Ramos (cell line): ENCODE results near the gene DNAI7.

Experiments
- in situ Hi-C: fragments of 300-500 bp; cut with MboI; formaldehyde crosslinking; loops from one replicate; pipeline ENCODE4 v1.14.3; 2022; ENCODE audit warnings: low sequenced_read_pairs; ENCODE audit not compliant: unreplicated experiment

The DNAI7 gene

DNA sequence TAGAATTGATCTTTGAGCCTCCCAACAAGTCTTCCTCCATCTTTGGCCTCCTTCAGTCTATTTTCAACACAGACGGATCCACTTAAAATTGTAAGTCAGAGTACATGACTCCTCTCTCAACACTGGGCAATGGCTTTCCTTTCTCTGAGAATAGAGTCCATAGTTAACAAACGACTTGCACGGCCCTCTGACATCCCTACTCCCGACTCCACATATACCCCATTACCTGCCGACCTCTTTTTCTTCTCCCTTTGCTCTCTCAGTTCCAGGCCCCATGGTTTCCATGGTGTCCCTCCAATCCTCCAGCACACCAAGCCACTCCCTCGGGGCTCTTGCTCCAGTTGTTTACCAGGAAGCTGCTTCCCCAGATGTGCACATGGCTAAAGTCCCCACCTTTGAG is 84.7 kb downstream of the DNAI7 start:
- in situ Hi-C loops = no loop called here

DNA sequence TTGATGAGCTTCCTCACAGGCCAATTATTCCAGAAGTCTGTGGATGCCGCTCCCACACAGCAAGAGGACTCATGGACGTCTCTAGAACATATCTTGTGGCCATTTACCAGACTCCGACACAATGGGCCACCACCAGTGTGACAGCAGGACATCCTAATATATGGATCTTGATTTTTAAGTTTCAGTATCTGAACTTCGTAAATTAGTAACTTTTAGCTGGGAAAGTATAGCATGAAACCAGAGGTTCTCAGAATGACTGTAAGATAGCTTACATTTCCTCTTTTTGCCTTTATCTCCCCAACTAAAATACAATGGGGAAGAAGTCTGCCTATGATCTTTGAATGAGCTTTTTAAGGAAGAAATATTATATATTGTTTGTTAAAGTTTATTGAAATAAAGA is 87.0 kb downstream of the DNAI7 start:
- in situ Hi-C loops = no loop called here

DNA sequence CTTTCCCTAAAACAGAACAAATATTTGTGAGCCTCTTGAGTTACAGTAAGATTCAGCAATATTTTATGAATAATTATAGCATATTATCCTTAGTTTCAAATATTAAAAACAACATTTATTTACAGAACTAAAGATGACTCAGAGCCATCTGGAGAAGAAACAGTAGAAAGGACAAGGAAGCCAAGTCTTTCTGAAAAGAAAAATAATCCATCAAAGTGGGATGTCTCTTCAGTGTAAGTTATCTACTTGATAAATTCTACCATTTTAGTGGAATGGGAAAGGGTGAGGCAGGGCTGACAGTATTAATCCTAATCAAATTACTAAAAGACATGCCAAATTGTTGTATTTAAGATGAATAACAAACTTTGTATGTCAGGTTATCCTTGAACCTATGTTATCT is 88.1 kb downstream of the DNAI7 start:
- in situ Hi-C loops = no loop called here

DNA sequence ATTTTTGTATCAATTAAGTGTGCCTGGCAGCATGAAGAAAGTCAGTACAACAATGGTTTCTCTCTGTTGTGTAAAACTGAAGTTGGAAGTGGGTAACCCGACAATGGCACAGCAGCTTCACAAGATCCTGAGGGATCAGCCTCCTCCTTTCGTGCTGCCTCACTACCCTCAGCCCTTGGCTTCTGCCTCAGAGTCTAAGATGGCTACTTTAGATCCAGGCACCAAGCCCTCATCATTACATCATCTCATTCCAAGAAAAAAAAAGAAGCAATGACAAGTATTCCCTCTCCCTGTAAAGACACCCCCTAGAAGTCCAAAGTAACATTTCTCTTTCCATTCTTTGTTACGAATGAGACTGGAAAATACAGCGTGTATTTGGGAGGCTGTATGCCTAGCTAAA is 92.6 kb downstream of the DNAI7 start:
- in situ Hi-C loops = no loop called here

DNA sequence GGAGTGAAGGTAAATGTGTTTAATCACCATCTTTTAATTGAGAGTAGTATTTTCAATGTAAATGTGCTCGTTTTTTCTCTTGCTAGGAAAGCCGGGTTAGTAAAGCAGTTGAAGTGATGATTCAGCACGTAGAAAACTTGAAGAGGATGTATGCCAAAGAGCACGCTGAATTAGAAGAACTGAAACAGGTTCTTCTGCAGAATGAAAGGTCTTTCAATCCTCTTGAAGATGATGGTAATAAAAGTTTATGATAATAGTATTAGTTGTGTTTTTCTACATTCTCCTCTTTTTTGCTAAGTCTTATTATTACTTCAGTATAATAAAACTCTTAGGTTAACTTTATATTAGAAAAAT is 93.9 kb downstream of the DNAI7 start:
- in situ Hi-C loops = no loop called here

DNA sequence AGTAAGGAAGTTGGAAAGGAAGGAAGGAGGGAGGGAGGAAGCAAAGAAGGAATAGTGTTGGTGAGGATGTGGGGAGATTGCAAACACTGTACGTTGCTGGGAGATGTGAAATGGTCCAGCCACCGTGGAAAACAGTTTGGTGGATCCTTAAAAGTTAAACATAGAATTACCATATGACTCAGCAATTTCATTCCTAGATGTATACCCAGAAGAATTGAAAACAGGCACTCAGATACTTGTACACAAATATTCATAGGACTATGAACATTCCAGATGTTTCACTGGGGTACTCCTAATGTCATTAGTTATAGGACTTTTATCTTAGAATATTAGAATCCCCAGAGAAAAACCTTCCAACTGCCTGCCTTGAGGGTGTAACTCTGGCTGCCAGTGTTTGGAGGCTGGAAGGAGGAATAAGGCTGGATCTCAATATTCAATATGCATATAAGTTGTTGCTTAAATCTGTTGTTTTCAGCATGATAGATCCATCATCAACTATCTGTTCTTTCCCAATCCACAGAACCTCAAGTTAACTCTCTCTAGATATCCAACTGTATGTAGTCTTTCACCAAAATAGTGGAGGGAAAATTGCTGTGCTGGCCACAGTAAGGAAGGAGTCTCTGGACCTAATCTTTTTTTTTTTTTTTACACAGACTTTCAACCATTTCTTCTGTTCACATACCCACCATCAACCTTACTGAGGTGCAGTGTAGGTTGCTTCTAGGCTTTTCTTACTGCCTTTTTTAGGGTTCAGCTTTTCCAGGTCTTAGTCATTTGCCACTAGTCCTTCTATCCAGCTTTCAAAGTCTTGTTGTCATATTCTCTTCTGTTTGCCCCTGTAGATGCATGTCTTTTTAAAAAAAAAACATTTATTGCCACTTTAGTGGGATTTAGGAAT is 94.5 kb downstream of the DNAI7 start:
- in situ Hi-C loops = no loop called here

DNA sequence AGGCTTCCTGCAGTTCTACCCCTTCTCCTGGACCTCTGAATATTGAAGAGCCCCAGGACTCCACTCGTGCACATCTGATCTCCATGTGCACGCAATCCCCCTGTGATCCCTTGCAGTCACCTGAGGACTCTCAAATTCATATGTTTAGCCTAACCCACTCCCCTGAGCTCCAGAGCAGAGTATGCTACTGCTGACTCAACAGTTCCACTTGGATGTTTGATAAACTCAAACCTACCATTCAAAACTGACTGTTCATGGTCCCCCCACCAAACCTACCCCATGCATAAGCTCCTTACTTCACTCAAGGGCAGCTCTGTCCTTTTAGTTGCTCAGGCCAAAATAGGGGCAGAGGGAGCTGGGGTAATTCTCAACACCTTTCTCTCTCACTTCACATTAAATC is 96.0 kb downstream of the DNAI7 start:
- in situ Hi-C loops = no loop called here

DNA sequence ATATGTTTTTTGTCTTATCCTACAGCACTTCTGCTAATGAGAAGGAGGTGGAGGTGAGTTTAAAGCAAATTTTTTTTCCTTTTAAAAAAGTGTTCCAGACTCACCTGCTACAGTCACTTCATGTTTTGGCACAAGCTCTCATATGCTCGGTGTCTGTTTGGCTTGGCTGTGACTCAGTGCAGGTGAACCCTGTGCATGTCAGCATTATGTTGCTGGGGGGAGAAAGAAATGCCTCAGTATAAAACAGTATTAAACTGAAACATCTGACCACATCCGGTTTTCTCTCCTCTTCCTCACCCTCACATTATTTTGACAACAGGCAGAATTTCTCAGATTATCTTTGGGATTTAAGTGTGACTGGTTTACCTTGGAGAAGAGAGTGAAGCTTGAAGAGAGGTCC is 105.2 kb downstream of the DNAI7 start:
- in situ Hi-C loops = no loop called here

DNA sequence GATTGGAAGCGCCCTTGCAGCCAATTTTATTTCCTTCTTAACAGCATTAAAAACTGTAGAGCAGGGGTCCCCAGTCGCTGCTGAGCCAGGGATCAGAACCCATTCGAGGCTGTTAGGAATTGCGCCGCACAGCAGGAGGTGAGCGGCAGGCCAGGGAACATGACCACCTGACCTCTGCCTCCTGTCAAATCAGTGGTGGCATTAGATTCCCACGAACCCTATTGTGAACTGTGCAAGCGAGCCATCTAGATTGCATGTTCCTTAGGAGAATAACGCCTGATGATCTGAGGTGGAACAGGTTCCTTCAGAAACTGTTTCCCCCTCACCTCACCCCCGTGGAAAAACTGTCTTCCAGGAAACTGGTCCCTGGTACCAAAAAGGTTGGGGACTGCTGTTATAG is 107.4 kb downstream of the DNAI7 start:
- in situ Hi-C loops = no loop called here

DNA sequence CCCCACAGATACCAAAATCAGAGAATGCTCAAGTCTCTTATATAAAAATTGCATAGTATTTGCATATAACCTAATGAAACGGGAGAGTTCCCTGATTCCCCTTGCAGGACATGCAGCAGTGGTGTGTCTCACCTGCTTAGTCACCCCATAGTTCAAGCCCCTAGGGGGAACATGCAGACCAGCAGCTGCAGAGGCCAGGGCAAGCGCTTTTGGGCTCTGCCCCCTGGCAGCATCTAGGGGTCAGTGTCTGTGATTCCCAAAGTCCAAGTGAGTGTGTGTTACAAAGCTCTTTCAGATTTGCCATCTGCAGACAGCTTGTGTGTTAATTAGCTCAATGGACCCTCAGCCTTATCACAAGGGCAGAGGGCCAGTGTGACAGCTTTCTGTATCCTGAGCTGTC is 110.1 kb downstream of the DNAI7 start:
- in situ Hi-C loops = no loop called here

DNA sequence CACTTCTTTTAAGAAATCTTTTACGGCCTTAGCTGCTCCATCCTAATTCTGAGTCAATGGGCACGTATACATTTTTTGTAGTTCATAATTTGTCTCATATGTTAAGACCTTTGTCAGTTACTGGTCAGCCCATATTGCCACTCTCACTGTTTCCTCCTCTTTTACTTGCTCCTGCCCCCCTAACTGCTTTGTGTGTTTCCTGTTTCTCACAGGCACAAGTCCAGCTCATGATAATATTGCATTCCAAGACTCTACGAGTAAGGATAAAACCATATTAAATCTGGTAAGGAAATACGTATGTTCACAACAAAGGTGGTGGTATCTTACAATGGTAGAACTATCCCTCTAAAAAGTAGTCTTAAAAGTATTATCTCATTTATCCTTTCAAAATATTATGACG is 111.7 kb downstream of the DNAI7 start:
- in situ Hi-C loops = no loop called here

DNA sequence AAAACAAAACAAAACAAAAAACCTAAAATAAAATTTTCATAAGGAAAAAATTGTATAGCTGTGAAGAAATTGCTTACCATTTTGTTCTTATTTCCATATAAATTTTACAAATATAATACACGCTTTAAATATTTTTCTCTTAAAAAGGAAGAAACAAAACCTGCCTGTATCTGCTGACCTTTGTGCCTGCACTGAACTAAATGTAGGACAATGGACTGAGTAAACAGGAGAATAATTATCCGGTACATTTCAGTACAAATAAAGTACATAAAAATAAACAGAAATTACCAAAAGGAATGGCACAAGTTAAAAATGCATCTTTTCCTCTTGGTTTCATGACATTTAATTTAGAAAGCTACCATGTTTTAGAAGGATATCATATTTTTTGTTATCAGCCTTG is 112.3 kb downstream of the DNAI7 start:
- in situ Hi-C loops = no loop called here

DNA sequence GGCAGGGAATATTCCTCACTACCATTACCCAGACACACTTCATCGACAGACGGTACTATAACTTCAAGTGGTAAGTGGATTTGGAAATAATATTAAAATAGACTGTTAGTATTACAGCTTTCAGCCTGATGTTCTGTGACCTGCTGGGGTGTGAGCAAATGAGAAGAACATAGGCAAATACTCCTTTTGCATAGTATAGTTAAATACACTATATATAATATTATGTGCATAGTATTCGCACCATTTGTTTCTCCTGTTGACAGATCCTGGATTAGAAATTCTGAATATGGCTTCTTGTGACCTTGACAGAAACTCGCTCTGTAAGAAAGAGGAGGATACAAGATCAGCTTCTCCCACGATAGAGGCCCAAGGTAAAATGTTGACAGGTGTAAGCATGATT is 115.6 kb downstream of the DNAI7 start:
- in situ Hi-C loops = no loop called here

DNA sequence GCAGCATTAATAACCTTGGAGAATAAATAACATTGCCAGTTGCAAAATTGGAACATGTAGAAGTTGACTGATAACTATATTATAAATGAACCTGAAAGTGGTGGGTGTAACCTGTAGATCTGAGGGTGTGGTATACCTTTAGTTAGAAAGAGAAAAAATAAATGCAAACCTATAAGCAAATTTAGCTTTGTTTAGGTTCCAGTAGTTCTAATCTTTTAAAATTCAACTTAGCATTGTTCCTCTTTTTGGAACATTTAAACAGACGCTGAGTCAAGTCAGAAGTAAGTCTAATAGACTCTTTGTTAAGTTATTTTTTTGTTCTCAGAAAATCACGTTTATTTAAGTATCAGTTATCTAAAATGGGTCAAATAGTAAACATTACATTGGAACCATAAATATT is 120.0 kb downstream of the DNAI7 start:
- in situ Hi-C loops = no loop called here

DNA sequence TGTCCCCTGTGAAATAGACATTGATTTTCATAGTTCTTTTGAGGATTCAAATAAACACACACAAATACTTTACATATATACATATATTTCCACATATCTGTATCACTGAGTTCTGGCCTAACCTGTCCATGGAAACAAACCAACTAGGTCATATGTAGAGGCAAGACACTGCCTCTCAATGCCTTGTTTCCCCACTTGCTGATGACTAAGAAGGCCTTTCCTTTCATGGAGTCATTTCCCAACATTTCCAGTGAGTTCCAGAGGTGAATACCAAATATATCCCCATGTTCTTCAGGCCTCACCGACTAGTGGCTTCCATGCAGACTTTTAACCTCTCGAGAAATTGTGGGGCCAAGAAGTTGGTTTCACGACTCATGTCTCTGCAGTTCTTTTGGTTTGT is 120.8 kb downstream of the DNAI7 start:
- in situ Hi-C loops = no loop called here

DNA sequence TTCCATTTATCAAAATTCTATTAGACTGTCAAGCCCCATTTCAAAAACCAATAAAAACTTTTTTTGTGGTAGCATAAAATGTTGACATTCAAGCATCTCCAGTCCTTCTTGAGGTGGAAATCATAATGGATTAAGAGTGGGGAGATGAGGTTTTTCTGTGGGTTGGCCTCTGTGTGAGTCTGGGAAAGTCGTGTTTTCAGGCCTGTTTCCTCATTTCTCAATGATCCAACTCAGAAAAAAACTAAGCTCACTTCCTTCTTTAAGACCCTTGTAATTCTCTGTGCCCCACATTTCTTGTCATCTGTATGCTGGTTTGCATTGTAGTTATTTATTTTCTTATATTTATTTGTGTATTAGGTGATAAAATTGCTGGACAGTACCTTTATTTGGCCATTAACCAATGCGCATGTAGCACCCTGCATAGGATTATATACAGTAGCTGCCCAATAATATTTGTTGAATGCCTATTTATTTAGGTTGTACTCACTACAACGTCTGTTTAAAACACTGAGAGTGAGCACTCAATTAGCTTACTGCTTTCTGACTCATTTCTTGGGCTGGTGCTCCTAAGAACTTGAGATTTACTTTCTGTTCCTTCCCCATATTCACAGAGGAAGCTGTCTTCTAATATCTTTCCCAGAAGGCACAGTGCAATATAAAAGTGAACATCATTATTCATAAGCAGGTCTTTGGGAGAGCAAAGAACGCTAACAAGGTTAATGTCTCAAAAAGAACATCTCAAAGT is 121.9 kb downstream of the DNAI7 start:
- in situ Hi-C loops = no loop called here

DNA sequence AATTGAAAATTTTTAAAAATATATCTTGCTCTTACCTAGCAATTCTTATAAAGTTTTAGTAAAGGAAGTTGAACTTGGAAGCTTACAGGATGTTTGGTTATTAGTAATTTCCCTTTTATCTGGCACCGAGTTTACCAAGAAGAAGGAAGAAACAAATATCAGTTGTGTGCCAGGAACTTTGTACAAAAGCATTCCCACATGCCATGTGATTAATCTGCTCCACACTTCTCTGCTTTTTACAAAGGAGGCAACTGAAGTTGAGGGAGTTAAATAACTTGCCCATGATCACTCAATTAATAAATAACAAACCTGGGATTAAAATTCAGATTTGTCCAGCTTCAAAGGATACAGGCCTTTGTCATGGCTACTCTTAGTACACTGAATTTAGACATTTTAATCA is 123.6 kb downstream of the DNAI7 start:
- in situ Hi-C loops = no loop called here

DNA sequence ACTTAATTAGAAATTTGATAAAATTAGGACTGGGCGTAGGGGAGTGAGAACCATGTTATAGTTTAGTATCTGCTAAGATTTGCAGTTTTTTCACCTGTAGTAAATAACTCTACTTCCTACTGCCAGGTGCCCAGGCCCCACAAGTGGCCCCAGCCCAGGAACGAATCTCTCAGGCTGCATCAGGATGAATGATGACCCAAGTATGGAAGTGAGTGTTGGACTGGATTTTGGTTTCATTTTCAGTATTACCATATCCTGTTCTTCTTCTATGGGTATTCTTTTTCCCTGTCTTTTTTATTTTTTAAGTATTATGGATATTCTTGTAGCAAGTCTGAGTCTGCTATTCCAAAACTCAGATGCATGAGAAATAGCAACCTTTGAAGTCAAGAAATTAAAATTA is 125.7 kb downstream of the DNAI7 start:
- in situ Hi-C loops = loop anchor here (5.0 kb wide), 1 partner anchor 77 kb away; no protein-coding TSS in a partner anchor

DNA sequence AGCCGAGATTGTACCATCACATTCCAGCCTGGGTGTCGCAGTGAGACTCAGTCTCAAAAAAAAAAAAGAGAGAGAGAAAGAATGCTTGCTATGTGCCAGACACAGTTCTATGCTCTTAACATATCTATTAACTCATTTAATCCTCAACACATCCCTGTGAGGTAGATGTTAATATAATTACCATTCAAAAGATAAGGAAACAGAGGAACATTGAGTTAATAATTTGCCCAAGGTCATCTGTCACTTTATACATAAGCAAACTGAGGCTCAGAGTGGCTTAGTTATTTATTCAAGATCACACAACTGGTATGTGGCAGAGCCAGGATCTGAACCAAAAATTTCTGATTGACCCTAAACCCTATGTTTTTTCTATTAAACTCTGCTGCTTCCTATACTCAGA is 129.9 kb downstream of the DNAI7 start:
- in situ Hi-C loops = loop anchor here (5.0 kb wide), 1 partner anchor 73 kb away; no protein-coding TSS in a partner anchor

DNA sequence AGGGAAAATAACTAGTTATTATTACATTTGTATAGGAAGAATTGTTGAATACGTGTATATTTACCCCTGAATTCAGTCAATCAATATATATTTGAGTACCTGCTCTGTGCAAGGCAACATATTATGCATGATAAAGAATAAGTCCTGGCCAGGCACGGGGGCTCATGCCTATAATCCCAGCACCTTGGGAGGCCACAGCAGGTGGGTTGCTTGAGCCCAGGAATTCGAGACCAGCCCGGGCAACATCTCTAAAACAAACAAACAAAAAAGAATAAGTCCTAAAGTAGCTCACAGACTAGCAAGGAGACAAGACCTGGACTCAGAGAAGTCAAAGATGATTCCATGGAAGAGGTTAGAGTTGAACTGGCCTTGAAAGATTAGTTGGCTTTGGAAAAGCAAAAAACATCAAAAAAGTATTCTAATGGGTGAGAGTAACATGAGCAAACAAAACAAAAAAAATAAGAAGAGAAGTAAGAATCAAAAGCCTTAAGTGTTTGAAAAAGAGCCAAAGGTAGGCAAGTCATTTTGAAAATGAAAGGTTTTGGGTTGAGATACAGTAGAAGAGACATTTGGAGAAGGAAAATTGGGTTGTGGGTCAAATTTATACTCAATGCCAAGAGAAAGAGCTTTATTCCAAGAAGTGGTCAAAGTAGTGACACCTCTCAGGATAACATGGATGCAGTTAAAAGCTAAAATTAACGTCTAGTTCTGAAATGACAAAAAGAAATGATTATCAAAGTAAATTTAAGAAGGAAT is 130.9 kb downstream of the DNAI7 start:
- in situ Hi-C loops = no loop called here

DNA sequence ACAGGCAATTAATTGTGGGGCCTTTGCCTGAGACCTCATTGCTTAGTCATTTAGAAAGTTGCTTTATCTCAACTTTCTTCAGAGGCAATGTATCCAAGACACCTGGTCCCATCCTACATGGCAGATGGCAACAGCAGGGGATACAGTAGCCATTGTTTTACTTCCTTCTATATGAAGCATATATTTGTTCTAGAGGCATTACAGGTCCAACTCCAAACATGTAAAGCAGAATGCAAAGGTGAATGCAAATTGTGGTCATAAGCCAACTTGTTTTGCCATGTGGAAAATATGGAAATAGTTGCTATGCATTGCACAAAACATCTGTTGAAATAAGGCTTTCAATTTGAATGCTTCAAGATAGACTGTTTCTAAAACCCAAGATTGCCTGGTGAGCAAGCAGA is 136.3 kb downstream of the DNAI7 start:
- in situ Hi-C loops = loop anchor here (5.0 kb wide), 1 partner anchor 36 kb away; no protein-coding TSS in a partner anchor
